SK-N-SH treated with all-trans-retinoic acid at 6 μM for 48 hours (cell line): ENCODE results near the gene RARRES1.
A peak's percentile ranks its signal among the peaks of the same experiment; 100 is the strongest.

Experiments
- ATAC-seq: fragments of 200-7000 bp; cut with Tn5 transposase; 3 replicates; pipeline ENCODE4 v1.9.1; 2020; ENCODE audit warnings: mild to moderate bottlenecking, moderate library complexity
- ARNTL ChIP-seq: fragments of 450-650 bp; formaldehyde crosslinking; IDR thresholded peaks from 2 replicates; pipeline ENCODE4 v1.5.0; 2020; ENCODE audit warnings: low read depth, mild to moderate bottlenecking, moderate library complexity, borderline replicate concordance
- BACH2 ChIP-seq: fragments of 250-450 bp; sonication (Bioruptor Pico); IDR thresholded peaks from 2 replicates; pipeline ENCODE4 v1.9.0; 2021; ENCODE audit warnings: mild to moderate bottlenecking, borderline replicate concordance
- CREB5 ChIP-seq: fragments of 250-450 bp; sonication (Bioruptor Pico); IDR thresholded peaks from 2 replicates; pipeline ENCODE4 v1.5.1; 2020; ENCODE audit warnings: low read depth, mild to moderate bottlenecking, moderate library complexity
- CSDC2 ChIP-seq: fragments of 250-450 bp; sonication (Bioruptor Pico); IDR thresholded peaks from 2 replicates; pipeline ENCODE4 v1.5.0; 2020; ENCODE audit warnings: mild to moderate bottlenecking, moderate library complexity
- CSRNP3 ChIP-seq: fragments of 250-450 bp; sonication (Bioruptor Pico); IDR thresholded peaks from 2 replicates; pipeline ENCODE4 v1.5.1; 2021; ENCODE audit warnings: mild to moderate bottlenecking, moderate library complexity
- ESRRG ChIP-seq: fragments of 250-450 bp; sonication (Bioruptor Pico); IDR thresholded peaks from 2 replicates; pipeline ENCODE4 v1.6.1; 2021; ENCODE audit warnings: mild to moderate bottlenecking
- GLIS3 ChIP-seq: fragments of 250-450 bp; sonication (Bioruptor Pico); IDR thresholded peaks from 2 replicates; pipeline ENCODE4 v1.5.0; 2020; ENCODE audit warnings: mild to moderate bottlenecking, moderate library complexity
- ISL1 ChIP-seq: fragments of 250-450 bp; sonication (Bioruptor Pico); IDR thresholded peaks from 2 replicates; pipeline ENCODE4 v2.1.2; 2022; ENCODE audit warnings: mild to moderate bottlenecking, moderate library complexity
- OSR1 ChIP-seq: fragments of 250-450 bp; sonication (Bioruptor Pico); IDR thresholded peaks from 2 replicates; pipeline ENCODE4 v1.8.0; 2022; ENCODE audit warnings: moderate library complexity, mild to moderate bottlenecking, inconsistent platforms
- PATZ1 ChIP-seq: fragments of 250-450 bp; sonication (Bioruptor Pico); IDR thresholded peaks from 2 replicates; pipeline ENCODE4 v1.8.0; 2020; ENCODE audit warnings: mild to moderate bottlenecking, moderate library complexity, borderline replicate concordance
- POU6F1 ChIP-seq: fragments of 250-450 bp; sonication (Bioruptor Pico); IDR thresholded peaks from 2 replicates; pipeline ENCODE4 v1.8.0; 2021; ENCODE audit warnings: low read depth, mild to moderate bottlenecking, moderate library complexity, borderline replicate concordance
- PPARA ChIP-seq: fragments of 250-450 bp; sonication (Bioruptor Pico); IDR thresholded peaks from 2 replicates; pipeline ENCODE4 v1.5.0; 2020; ENCODE audit warnings: mild to moderate bottlenecking, borderline replicate concordance
- RARB ChIP-seq: fragments of 250-450 bp; sonication (Bioruptor Pico); IDR thresholded peaks from 2 replicates; pipeline ENCODE4 v1.8.0; 2021; ENCODE audit warnings: mild to moderate bottlenecking, moderate library complexity
- SNAI2 ChIP-seq: fragments of 250-450 bp; sonication (Bioruptor Pico); IDR thresholded peaks from 2 replicates; pipeline ENCODE4 v1.5.0; 2020; ENCODE audit warnings: mild to moderate bottlenecking, moderate library complexity
- TCF4 ChIP-seq: fragments of 250-450 bp; sonication (Bioruptor Pico); IDR thresholded peaks from 2 replicates; pipeline ENCODE4 v1.8.0; 2021; ENCODE audit warnings: mild to moderate bottlenecking, moderate library complexity, borderline replicate concordance
- TOX ChIP-seq: fragments of 250-450 bp; sonication (Bioruptor Pico); IDR thresholded peaks from 2 replicates; pipeline ENCODE4 v1.8.0; 2021; ENCODE audit warnings: mild to moderate bottlenecking, moderate library complexity, borderline replicate concordance
- ZC3H10 ChIP-seq: fragments of 250-450 bp; sonication (Bioruptor Pico); IDR thresholded peaks from 2 replicates; pipeline ENCODE4 v1.5.1; 2021; ENCODE audit warnings: mild to moderate bottlenecking, moderate library complexity
- ZFP3 ChIP-seq: fragments of 250-450 bp; sonication (Bioruptor Pico); IDR thresholded peaks from 2 replicates; pipeline ENCODE4 v1.5.0; 2020; ENCODE audit warnings: mild to moderate bottlenecking, moderate library complexity
- ZNF565 ChIP-seq: fragments of 450-650 bp; formaldehyde crosslinking; conservative IDR thresholded peaks from 2 replicates; pipeline ENCODE4 v1.5.0; 2020; ENCODE audit warnings: low read depth, mild to moderate bottlenecking, moderate library complexity
- ZNF8 ChIP-seq: fragments of 450-650 bp; formaldehyde crosslinking; IDR thresholded peaks from 2 replicates; pipeline ENCODE4 v1.5.0; 2020; ENCODE audit warnings: mild to moderate bottlenecking, moderate library complexity

RARRES1 gene

GRCh38 chr3:158768881-158769543, 36.8 kb upstream of the RARRES1 start:
- peak; percentile 87 for ATAC-seq
- peak; percentile 75 for TF ChIP-seq CSDC2 (CRISPR knock-in tag)
- no peak for TF ChIP-seq TOX
- no peak for TF ChIP-seq ESRRG
- no peak for TF ChIP-seq ARNTL (CRISPR knock-in tag)
- TF ChIP-seq POU6F1 (CRISPR knock-in tag): 0 out of 2 replicates have a peak, but pooled peaks have one; percentile 28
- no peak; the same call in 1 of the 2 replicates for TF ChIP-seq TCF4 (CRISPR knock-in tag)
- peak; percentile 81 for TF ChIP-seq SNAI2 (CRISPR knock-in tag)
- TF ChIP-seq ZFP3 (CRISPR knock-in tag): peak; percentile 54; the same call in 1 of the 2 replicates
- TF ChIP-seq ISL1 (CRISPR knock-in tag): no peak; the same call in 1 of the 2 replicates
- TF ChIP-seq BACH2 (CRISPR knock-in tag): no peak

- ATAC-seq: peak; percentile 85
- TF ChIP-seq RARB (CRISPR knock-in tag) (peak; percentile 66), OSR1 (CRISPR knock-in tag) (peak; percentile 76; the same call in 1 of the 2 replicates), TOX (peak; percentile 61; the same call in 1 of the 2 replicates), TCF4 (CRISPR knock-in tag) (no peak)
Observed at GRCh38 chr3:158768361-158768787, 36.1 kb upstream of the RARRES1 start.

- TF ChIP-seq ZNF565 (no peak), PATZ1 (CRISPR knock-in tag) (no peak), CSRNP3 (CRISPR knock-in tag) (no peak), TCF4 (CRISPR knock-in tag) (no peak), GLIS3 (CRISPR knock-in tag) (no peak), CREB5 (no peak), BACH2 (CRISPR knock-in tag) (no peak), ZC3H10 (CRISPR knock-in tag) (no peak), CSDC2 (CRISPR knock-in tag) (no peak), ARNTL (CRISPR knock-in tag) (no peak), ZNF8 (no peak)
- no peak for ATAC-seq
Observed at GRCh38 chr3:158766364-158766763, 34.1 kb upstream of the RARRES1 start.

GRCh38 chr3:158765518-158766205, 33.4 kb upstream of the RARRES1 start:
- ATAC-seq: no peak
- TF ChIP-seq SNAI2 (CRISPR knock-in tag): no peak

- TF ChIP-seq CSDC2 (CRISPR knock-in tag) (no peak), ZNF565 (no peak), ESRRG (no peak), TCF4 (CRISPR knock-in tag) (no peak), SNAI2 (CRISPR knock-in tag) (no peak), GLIS3 (CRISPR knock-in tag) (no peak), PPARA (CRISPR knock-in tag) (no peak), ZC3H10 (CRISPR knock-in tag) (no peak), ZNF8 (no peak)
Observed at GRCh38 chr3:158763421-158763820, 31.2 kb upstream of the RARRES1 start.

More at GRCh38 chr3:158763421-158763820, 31.2 kb upstream of the RARRES1 start:
- no peak for ATAC-seq
